Uterus (tissue), 2 donors: Measurements from ENCODE around the gene ZNF438.

Experiments used
- POLR2A ChIP-seq, 2 donors: fragments of 450-650 bp; IDR thresholded peaks; one replicate each; pipeline ENCODE4 v1.6.1; 2016; ENCODE audit warnings: antibody characterized with exemption in 2 of 2, mild to moderate bottlenecking in 1 of 2, moderate library complexity in 1 of 2
- TF ChIP-seq, protein P1 (sequence below), 4 experiments: fragments of 200-600 bp in 2 of 4; fragments of 450-650 bp in 2 of 4; sonication (generic) in 2 of 4; IDR thresholded peaks; one replicate each; pipeline ENCODE4 v1.5.1; 2016 to 2019; ENCODE audit warnings: antibody characterized with exemption in 4 of 4, mild to moderate bottlenecking in 2 of 4, moderate library complexity in 1 of 4

DNA sequence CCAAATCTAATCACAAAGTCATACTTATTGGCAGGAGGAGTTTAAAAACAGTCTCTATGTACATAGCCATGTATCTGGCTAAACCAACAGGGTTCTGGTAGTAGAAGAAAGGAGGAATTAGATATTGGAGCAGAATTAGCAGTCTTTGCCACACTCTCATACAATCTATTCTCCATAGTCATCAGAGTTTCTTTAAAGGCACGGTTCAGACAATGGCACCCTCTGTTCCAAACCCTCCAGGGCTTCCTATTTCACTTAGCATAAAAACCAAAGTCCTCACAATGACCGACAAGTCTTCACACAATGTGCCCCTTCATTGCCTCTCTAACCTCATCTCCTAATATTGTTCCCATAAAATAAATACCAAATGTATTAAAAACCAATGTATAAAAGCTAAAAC, 12.7 kb downstream of the ZNF438 start:
- TF ChIP-seq, protein P1, sequence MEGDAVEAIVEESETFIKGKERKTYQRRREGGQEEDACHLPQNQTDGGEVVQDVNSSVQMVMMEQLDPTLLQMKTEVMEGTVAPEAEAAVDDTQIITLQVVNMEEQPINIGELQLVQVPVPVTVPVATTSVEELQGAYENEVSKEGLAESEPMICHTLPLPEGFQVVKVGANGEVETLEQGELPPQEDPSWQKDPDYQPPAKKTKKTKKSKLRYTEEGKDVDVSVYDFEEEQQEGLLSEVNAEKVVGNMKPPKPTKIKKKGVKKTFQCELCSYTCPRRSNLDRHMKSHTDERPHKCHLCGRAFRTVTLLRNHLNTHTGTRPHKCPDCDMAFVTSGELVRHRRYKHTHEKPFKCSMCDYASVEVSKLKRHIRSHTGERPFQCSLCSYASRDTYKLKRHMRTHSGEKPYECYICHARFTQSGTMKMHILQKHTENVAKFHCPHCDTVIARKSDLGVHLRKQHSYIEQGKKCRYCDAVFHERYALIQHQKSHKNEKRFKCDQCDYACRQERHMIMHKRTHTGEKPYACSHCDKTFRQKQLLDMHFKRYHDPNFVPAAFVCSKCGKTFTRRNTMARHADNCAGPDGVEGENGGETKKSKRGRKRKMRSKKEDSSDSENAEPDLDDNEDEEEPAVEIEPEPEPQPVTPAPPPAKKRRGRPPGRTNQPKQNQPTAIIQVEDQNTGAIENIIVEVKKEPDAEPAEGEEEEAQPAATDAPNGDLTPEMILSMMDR (IDR thresholded peaks at IDR 0.05) = no peak
- TF ChIP-seq POLR2A (IDR thresholded peaks at IDR 0.05) = no peak
